GM21786 (cell line): ENCODE measurements around the gene ANXA3.
A peak's percentile ranks its signal among the peaks of the same experiment; 100 is the strongest.

Experiments
- ATAC-seq: cut with Tn5 transposase; IDR thresholded peaks from one replicate; pipeline ENCODE4 v1.9.1; 2021; ENCODE audit not compliant: unreplicated experiment

Gene ANXA3

DNA sequence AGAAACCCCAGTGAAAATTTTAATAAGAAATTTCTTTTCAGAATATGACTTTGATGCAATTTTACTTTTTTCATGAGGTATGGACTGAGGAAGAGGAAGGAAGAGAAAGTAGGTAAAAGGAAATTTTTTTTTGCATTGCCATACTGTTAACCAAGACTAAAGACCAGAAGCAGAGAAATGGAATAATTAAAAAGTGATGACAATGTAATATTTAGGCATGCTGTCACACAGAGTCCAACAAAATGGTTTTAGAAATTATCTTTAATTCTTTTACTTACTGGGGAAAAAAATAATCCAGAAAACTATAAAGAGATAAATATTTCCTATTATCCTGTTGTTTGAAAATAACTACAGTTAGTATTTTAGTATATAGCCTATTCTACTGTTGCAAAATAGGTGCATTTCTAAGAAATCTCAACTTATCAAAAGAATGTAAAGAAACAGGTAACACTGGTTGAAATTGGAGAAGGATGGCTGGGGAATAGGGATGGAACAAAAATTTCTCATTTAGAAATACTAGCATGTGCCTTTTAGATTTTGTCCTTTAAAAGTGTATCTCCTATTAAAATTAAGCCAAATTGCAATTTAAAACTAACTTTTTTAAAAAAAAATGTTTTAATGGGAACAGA lies 92.6 kb downstream of the ANXA3 start:
- no peak for ATAC-seq

DNA sequence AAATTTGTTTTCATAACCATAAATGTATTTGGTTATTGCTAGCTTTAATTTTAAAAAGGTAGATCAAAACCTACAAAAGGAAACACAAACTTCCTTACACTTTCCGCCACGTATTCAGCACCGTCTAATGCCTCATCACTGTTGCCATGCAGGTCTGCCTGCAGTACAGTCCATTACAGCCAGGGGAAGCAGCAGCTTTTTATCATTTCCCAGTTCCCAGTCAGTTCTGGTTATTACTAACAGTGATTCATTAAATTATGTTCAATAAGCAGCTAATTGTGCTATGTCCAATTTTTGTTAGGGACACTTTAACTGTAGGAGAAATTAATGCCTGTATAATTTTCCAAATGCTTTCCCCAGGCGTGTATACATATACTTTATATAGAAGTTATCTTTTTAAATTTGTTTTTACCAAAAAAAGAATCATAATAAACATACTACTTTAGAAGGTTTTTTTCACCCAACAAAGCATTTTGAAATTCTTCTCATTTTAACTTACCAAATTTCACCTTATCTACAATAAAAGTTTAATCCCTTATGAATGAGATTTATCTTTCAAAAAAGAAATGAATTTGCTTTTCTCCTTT lies 93.3 kb downstream of the ANXA3 start:
- ATAC-seq, result peak; percentile 86

GRCh38 chr4:78645853-78646757 lies 94.5 kb downstream of the ANXA3 start:
- ATAC-seq, result no peak

DNA sequence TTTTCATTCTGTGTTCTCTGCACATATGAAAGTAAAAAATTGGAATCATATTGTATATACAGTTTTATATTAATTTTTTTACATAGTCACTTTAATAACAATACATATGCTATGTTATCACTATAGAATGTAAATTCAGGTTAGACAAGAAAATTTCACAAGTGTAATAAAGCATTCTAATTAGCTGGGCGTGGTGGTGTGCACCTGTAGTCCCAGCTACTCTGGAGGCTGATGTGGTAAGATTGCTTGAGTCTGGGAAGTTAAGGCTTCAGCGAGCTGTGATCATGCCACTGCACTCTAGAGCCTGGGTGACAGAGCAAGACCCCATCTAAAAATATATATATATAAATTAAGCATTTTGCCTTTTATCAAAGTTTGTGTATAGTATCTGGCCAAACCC lies 95.7 kb downstream of the ANXA3 start:
- no peak for ATAC-seq

DNA sequence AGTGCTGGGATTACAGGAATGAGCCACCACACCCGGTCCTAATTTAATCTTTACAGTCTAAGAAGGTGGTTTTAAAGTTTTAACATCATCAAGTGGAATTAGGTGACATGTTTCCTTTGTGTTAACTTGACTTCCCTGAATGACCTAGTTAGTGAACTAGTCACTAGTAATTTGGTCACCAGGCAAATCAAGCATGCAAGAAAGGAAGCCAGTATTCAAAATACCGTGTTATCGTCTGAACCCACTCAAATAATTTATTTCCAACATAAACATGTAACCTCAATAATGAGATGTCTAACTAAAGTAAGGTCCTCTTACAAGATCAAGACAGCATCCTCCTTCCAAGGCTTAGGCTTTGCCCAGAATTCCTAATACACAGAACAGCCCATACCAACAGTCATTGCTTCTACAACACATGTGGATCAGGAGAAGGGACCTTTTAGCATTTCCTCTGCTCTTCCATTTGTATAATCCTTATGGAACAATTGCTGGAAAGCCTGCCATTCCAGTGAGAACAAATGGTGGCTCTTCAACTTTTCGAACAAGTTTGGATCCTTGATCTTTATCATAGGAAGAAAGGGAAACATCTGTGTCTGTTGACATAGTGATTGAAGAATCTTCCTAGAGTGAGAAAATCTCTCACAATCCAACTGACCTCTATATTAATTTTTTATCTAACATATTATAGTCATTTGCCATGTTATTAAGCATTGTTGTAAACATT lies 97.2 kb downstream of the ANXA3 start:
- ATAC-seq, result no peak

GRCh38 chr4:78650106-78651024 lies 98.8 kb downstream of the ANXA3 start:
- ATAC-seq, result no peak

GRCh38 chr4:78651250-78651860 lies 99.8 kb downstream of the ANXA3 start:
- no peak for ATAC-seq

GRCh38 chr4:78652282-78652876 lies 100.8 kb downstream of the ANXA3 start:
- no peak for ATAC-seq

- no peak for ATAC-seq
These were observed 102.1 kb downstream of the ANXA3 start for GRCh38 chr4:78653655-78654054.

- ATAC-seq, result no peak
These were observed 103.2 kb downstream of the ANXA3 start for GRCh38 chr4:78654807-78655206.

GRCh38 chr4:78656968-78657445 lies 105.4 kb downstream of the ANXA3 start:
- peak; percentile 27 for ATAC-seq

GRCh38 chr4:78659264-78659663 lies 107.7 kb downstream of the ANXA3 start:
- no peak for ATAC-seq

DNA sequence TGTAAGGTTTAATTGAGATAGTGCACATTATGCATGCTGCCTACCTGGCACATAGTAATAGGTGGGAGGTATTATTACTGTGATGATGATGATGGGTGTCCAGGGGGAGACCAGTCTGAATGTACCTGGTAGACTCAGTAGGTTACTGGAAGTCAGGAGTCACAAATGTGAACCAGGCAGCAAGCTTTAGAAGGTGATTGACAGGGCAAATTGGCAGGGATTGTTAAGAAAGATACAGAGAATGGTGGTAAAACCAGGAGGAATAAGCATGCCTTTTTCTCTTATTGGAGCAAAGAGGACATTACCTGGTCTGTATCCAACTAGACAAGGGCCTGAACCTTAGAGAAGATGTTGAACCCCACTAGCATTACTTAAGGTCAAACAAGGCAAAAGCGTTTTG lies 108.1 kb downstream of the ANXA3 start:
- ATAC-seq, result no peak
